Measurements from ENCODE around the gene DPH1.
A peak's percentile ranks its signal among the peaks of the same experiment; 100 is the strongest.

DPH1 gene

GRCh38 chr17:2028234-2028614 is 1.7 kb upstream of the DPH1 start:
- no peak for DNase-seq

GRCh38 chr17:2028737-2029136 is 1.2 kb upstream of the DPH1 start:
- no peak for DNase-seq

- DNase-seq: no peak
Measured at GRCh38 chr17:2030779-2031163, 818 bp downstream of the DPH1 start.

- no peak for DNase-seq
Measured at GRCh38 chr17:2033153-2033552, 3.2 kb downstream of the DPH1 start.

- DNase-seq: no peak
Measured at GRCh38 chr17:2034157-2034556, 4.2 kb downstream of the DPH1 start.

GRCh38 chr17:2034806-2035540 is 5.0 kb downstream of the DPH1 start:
- DNase-seq: no peak

- no peak for DNase-seq
Measured at GRCh38 chr17:2035541-2036488, 5.9 kb downstream of the DPH1 start.

GRCh38 chr17:2037155-2037554 is 7.2 kb downstream of the DPH1 start:
- no peak for DNase-seq

GRCh38 chr17:2040219-2040827 is 10.4 kb downstream of the DPH1 start:
- DNase-seq: no peak

- no peak for DNase-seq
Measured at GRCh38 chr17:2040942-2041560, 11.1 kb downstream of the DPH1 start.

GRCh38 chr17:2041561-2042389 is 11.8 kb downstream of the DPH1 start, which contains the start of gene OVCA2:
Gene OVCA2, plus strand, starts transcription at chr17:2042022. Its CDS starts 26 bp downstream, at chr17:2042048.
- DNase-seq: peak; percentile 97

- DNase-seq: no peak
Measured at GRCh38 chr17:2042390-2042847, 12.5 kb downstream of the DPH1 start.

GRCh38 chr17:2042933-2043332 is 13.0 kb downstream of the DPH1 start:
- no peak for DNase-seq

- DNase-seq: no peak
Measured at GRCh38 chr17:2043785-2044184, 13.8 kb downstream of the DPH1 start.

GRCh38 chr17:2044263-2044894 is 14.4 kb downstream of the DPH1 start:
- no peak for DNase-seq

- DNase-seq: no peak
Measured at GRCh38 chr17:2047590-2047989, 17.6 kb downstream of the DPH1 start.

- no peak for DNase-seq
Measured at GRCh38 chr17:2048805-2049204, 18.9 kb downstream of the DPH1 start.

GRCh38 chr17:2049333-2050299 is 19.7 kb downstream of the DPH1 start:
- DNase-seq: peak; percentile 94

- peak; percentile 85 for DNase-seq
Measured at GRCh38 chr17:2050300-2051060, 20.5 kb downstream of the DPH1 start.
